MCF 10A (cell line): ENCODE measurements around the gene SLC4A1. TPM values are rescaled to one million over a fixed set of nuclear protein-coding genes. Genes with fewer than 3 reads are reported as not detected.

Source experiments
- BruUV-seq: library from RNA; stranded (reverse); fragments of 400-500 nt; replicated peaks from 2 replicates; lab custom pipeline; 2021; lab: Mats Ljungman, UMichigan
- CTCF ChIA-PET: fragments of 300-600 bp; sonication (Branson Sonifier 250); formaldehyde crosslinking; extraction: SDS; loops from one replicate; lab custom pipeline; 2021; ENCODE audit warnings: antibody characterized with exemption, inconsistent platforms; lab: Yijun Ruan, JAX
- POLR2A ChIA-PET: fragments of 300-600, 350-650 bp; sonication (Branson Sonifier 250); formaldehyde crosslinking; extraction: SDS; loops from one replicate; lab custom pipeline; 2020; ENCODE audit warnings: antibody characterized with exemption, inconsistent platforms; lab: Yijun Ruan, JAX
- DNase-seq: peaks from one replicate; pipeline ENCODE4 v3.0.0-alpha.2; 2018; ENCODE audit not compliant: unreplicated experiment
- H3K27ac Mint-ChIP-seq: one replicate; pipeline ENCODE4 v1.8.0; 2022; ENCODE audit warnings: mild to moderate bottlenecking, low read depth, mixed read lengths; ENCODE audit not compliant: unreplicated experiment
- H3K27me3 Mint-ChIP-seq: one replicate; pipeline ENCODE4 v1.8.0; 2022; ENCODE audit warnings: mixed read lengths; ENCODE audit not compliant: insufficient read depth, unreplicated experiment
- H3K36me3 Mint-ChIP-seq: one replicate; pipeline ENCODE4 v1.8.0; 2022; ENCODE audit warnings: mild to moderate bottlenecking, moderate library complexity, mixed read lengths; ENCODE audit not compliant: insufficient read depth, unreplicated experiment
- H3K4me1 Mint-ChIP-seq: one replicate; pipeline ENCODE4 v1.8.0; 2022; ENCODE audit warnings: mixed read lengths; ENCODE audit not compliant: insufficient read depth, unreplicated experiment
- H3K4me3 Mint-ChIP-seq: one replicate; pipeline ENCODE4 v1.8.0; 2022; ENCODE audit warnings: mild to moderate bottlenecking, moderate library complexity, mixed read lengths; ENCODE audit not compliant: unreplicated experiment
- H3K9me3 Mint-ChIP-seq: one replicate; pipeline ENCODE4 v1.8.0; 2022; ENCODE audit warnings: mixed read lengths; ENCODE audit not compliant: unreplicated experiment
- CTCF ChIP-seq: fragments of 200-600 bp; IDR thresholded peaks from one replicate; pipeline ENCODE4 v1.8.0; 2022; ENCODE audit warnings: antibody characterized with exemption, mild to moderate bottlenecking; ENCODE audit not compliant: unreplicated experiment
- intact Hi-C: fragments of 100-400 bp; cut with micrococcal nuclease; formaldehyde crosslinking; loops from 2 replicates; pipeline ENCODE4 v1.14.1; 2022
- total RNA-seq: library from RNA; stranded (reverse); gene quantifications from 2 replicates; pipeline ENCODE4 v1.2.3, GENCODE V29; 2022

The SLC4A1 gene
- total RNA-seq, 1 experiment from 2014 or later = not detected

GRCh38 chr17:44279666-44280391, 11.9 kb upstream of the SLC4A1 start:
- Mint-ChIP-seq H3K9me3 (no peaks in the 10 kb centered on the region), H3K27me3 (peaks cover 9% of the 10 kb centered on the region), H3K4me3 (no peak overlapping the region), H3K36me3 (no peaks in the 10 kb centered on the region), H3K4me1 (no peaks in the 10 kb centered on the region), H3K27ac (no peak overlapping the region)
- POLR2A ChIA-PET = interaction anchor here (1.0 kb wide), 1 partner anchor 10 kb away, joined by 4 read pairs; no protein-coding TSS in a partner anchor
- peak; percentile 69 for DNase-seq
- CTCF ChIA-PET = no interaction called here
- TF ChIP-seq CTCF = no peak
- intact Hi-C loops = no loop called here
- no TSS peak for BruUV-seq

- no TSS peak for BruUV-seq
- no peaks in the 10 kb centered on the region for H3K36me3 Mint-ChIP-seq
- H3K27ac Mint-ChIP-seq = no peak overlapping the region
- POLR2A ChIA-PET = no interaction called here
- no peak for TF ChIP-seq CTCF
- H3K9me3 Mint-ChIP-seq = no peaks in the 10 kb centered on the region
- DNase-seq = no peak
- CTCF ChIA-PET = no interaction called here
- intact Hi-C loops = no loop called here
- H3K4me1 Mint-ChIP-seq = no peaks in the 10 kb centered on the region
- H3K27me3 Mint-ChIP-seq = peaks cover 14% of the 10 kb centered on the region
- no peak overlapping the region for H3K4me3 Mint-ChIP-seq
Observed at GRCh38 chr17:44279346-44279665, 11.4 kb upstream of the SLC4A1 start.

GRCh38 chr17:44277976-44278375, 10.0 kb upstream of the SLC4A1 start:
- BruUV-seq = no TSS peak
- CTCF ChIA-PET = no interaction called here
- TF ChIP-seq CTCF = no peak
- POLR2A ChIA-PET = interaction anchor here (0.5 kb wide), 1 partner anchor 47 kb away, joined by 3 read pairs; the partner anchor contains the start of gene SLC25A39
- DNase-seq = no peak
- intact Hi-C loops = no loop called here
- H3K27me3 Mint-ChIP-seq = peaks cover 14% of the 10 kb centered on the region
- no peaks in the 10 kb centered on the region for H3K9me3 Mint-ChIP-seq
- no peak overlapping the region for H3K4me3 Mint-ChIP-seq
- no peaks in the 10 kb centered on the region for H3K4me1 Mint-ChIP-seq
- H3K36me3 Mint-ChIP-seq = no peaks in the 10 kb centered on the region
- no peak overlapping the region for H3K27ac Mint-ChIP-seq

GRCh38 chr17:44273607-44274006, 5.7 kb upstream of the SLC4A1 start:
- CTCF ChIA-PET = no interaction called here
- TF ChIP-seq CTCF = no peak
- no peak for DNase-seq
- peaks cover 14% of the 10 kb centered on the region for H3K27me3 Mint-ChIP-seq
- H3K4me1 Mint-ChIP-seq = peaks cover 9% of the 10 kb centered on the region
- H3K4me3 Mint-ChIP-seq = no peak overlapping the region
- POLR2A ChIA-PET = no interaction called here
- H3K9me3 Mint-ChIP-seq = no peaks in the 10 kb centered on the region
- H3K36me3 Mint-ChIP-seq = no peaks in the 10 kb centered on the region
- intact Hi-C loops = no loop called here
- no TSS peak for BruUV-seq
- H3K27ac Mint-ChIP-seq = no peak overlapping the region
